Inflammatory macrophage treated with lipopolysaccharide for 4 hours (primary cell): ENCODE measurements around the gene FRZB.
"Not testable (repeated sequence)": the region's sequence is repeated elsewhere in the genome, so short reads cannot be mapped to it uniquely, and the experiment has no call there.

ENCODE experiments used
- DNase-seq: peaks from one replicate; pipeline ENCODE4 v3.0.0-alpha.2; 2020

The FRZB gene

GRCh38 chr2:182887753-182888415 is 21.4 kb upstream of the FRZB start:
- DNase-seq = no peak

GRCh38 chr2:182887093-182887492 is 20.7 kb upstream of the FRZB start:
- DNase-seq = no peak

DNA sequence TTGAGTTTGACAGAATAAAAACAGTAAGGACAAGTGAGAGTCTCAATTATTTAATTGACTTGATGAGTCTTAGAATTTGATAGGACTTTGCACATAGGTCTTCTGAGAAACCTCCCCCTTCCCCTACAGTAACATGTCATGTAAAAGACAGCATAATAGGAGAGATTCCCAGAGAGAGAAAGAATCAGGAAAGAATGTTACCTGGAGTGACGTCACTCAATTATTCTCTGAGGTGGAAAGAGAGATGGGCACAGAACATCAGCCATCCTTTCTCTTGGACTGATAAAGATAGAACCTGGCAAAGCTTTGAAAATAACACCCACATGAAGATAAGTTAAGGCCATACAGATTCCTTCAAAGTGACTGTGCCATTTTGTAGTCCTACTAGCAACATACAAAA is 19.3 kb upstream of the FRZB start:
- DNase-seq = no peak

GRCh38 chr2:182883451-182883850 is 17.0 kb upstream of the FRZB start:
- no peak for DNase-seq

DNA sequence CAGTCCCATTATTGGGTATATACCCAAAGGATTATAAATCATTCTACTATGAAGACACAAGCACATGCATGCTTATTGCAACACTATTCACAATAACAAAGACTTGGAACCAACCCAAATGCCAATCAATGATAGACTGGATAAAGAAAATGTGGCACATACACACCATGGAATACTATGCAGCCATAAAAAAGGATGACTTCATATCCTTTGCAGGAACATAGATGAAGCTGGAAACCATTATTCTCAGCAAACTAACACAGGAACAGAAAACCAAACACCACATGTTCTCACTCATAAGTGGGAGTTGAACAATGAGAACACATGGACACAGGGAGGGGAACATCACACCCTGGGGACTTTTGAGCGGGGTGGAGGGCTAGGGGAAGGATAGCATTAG is 13.7 kb upstream of the FRZB start:
- DNase-seq = not testable (repeated sequence)

- not testable (repeated sequence) for DNase-seq
Observed at GRCh38 chr2:182876653-182877052, 10.2 kb upstream of the FRZB start.

- no peak for DNase-seq
Observed at GRCh38 chr2:182870227-182870626, 3.8 kb upstream of the FRZB start.

GRCh38 chr2:182868054-182868796 is 1.8 kb upstream of the FRZB start:
- no peak for DNase-seq

DNA sequence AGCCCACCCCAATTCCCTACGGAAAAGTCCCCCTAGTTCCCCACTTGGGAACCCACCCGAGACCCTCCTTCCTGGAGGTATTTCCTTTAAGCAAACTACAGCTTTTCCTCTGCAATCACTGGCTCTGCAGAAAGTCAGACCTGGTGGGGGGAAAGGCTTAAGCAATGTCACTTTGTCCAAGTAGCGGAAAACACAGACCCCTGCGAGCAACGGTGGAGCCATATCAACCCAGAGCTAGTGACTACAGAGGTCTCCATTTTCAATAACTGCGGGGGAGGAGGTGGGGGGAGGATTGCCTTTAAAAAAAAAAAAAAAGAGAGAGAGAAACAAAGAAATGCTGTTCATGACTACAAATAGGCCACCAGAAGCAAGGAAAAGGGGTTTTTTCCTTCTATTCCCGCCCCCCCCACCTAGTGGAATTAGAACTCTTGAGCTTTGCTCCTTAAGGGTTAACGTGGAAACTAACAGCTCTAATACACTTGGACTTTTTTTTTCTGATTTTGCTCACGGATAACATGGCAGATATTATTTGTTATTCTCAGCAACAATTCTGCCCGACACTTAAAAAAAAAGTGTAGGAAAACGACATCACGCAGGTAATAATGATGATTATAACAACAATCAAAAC is 1.1 kb upstream of the FRZB start:
- DNase-seq = no peak

- no peak for DNase-seq
Observed at GRCh38 chr2:182866095-182866460, 359 bp downstream of the FRZB start.

- no peak for DNase-seq
Observed at GRCh38 chr2:182864949-182865570, 1.4 kb downstream of the FRZB start.

- no peak for DNase-seq
Observed at GRCh38 chr2:182863642-182864041, 2.8 kb downstream of the FRZB start.

GRCh38 chr2:182862091-182862490 is 4.3 kb downstream of the FRZB start:
- no peak for DNase-seq

DNA sequence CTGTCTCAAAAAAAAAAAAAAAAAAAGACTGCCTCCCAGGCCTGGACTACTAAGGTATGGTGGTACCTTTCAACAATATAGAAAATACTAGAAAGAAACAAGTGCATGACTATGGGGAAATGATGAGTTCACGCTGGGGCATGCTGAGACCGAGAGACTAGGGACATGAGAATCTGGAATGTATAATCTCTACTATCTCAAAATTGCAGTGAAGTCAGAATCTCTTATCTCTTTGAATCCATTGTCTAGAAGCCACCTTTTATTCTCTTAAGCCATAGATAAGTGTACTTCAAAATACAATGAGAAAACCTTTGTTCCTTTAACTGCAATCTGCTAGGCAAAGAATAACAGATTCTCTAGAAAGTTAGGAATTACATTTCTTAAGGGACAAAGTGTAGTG is 5.6 kb downstream of the FRZB start:
- no peak for DNase-seq

- DNase-seq = no peak
Observed at GRCh38 chr2:182858671-182859070, 7.8 kb downstream of the FRZB start.

- DNase-seq = no peak
Observed at GRCh38 chr2:182855376-182855775, 11.1 kb downstream of the FRZB start.

- no peak for DNase-seq
Observed at GRCh38 chr2:182854375-182855105, 11.9 kb downstream of the FRZB start.

- no peak for DNase-seq
Observed at GRCh38 chr2:182852801-182853200, 13.6 kb downstream of the FRZB start.

GRCh38 chr2:182852090-182852489 is 14.3 kb downstream of the FRZB start:
- DNase-seq = no peak

DNA sequence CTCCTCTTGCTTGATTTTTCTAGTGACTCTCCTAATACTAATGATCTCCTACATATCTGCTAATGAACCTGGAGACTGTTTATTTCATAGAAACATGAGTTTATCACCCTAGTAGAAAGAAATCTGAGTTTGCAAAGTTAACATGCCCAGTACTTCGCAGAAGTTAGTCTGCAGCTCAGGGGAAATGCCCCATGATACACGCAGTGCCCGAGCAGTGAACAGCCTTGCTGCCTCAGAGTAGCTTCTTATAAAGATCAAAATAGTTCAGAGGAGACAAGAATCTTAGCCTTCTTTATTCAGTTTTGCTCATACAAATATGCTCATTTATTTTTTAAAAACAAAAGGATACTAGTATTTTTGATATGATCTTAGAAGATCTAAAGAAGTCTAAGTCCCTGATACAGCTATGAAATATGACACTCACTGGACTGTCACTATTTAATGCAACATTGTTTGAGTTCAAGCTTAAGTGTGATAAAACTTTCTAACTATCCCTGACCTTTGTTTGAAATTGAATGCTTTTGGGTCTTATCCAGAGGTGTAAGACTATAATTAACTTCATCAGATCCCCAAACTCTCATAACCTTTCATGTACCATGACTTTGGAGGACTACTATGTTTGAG is 20.5 kb downstream of the FRZB start:
- DNase-seq = no peak

DNA sequence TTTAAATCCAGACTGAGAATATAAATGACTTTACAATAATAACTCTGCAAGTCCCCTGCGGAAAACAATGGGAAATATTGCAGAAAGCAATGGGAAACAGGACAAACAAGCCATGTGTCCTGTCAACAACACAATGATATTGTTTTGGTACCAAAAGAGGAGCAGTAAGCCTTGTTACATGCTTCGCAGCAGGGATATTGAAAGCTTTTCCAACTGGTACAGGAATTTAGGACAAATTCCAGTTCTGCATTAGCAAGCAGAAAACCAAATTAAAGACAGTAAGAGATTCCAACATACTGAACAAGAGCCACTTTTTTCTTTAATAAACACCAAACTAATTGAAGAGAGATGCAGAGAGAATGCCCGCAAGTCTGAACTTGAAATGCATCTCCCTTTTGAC is 30.0 kb downstream of the FRZB start:
- no peak for DNase-seq

- no peak for DNase-seq
Observed at GRCh38 chr2:182834293-182834692, 32.1 kb downstream of the FRZB start.
